NCI-H345 (cell line): Measurements from ENCODE around the gene MAN1C1.

Experiments used
- DNase-seq: peaks from one replicate; lab custom pipeline; 2025; lab: John Stamatoyannopoulos, UW

The MAN1C1 gene

GRCh38 chr1:25765136-25765922, 148.7 kb downstream of the MAN1C1 start:
- DNase-seq = no peak

GRCh38 chr1:25765923-25766589, 149.5 kb downstream of the MAN1C1 start:
- DNase-seq = no peak

DNA sequence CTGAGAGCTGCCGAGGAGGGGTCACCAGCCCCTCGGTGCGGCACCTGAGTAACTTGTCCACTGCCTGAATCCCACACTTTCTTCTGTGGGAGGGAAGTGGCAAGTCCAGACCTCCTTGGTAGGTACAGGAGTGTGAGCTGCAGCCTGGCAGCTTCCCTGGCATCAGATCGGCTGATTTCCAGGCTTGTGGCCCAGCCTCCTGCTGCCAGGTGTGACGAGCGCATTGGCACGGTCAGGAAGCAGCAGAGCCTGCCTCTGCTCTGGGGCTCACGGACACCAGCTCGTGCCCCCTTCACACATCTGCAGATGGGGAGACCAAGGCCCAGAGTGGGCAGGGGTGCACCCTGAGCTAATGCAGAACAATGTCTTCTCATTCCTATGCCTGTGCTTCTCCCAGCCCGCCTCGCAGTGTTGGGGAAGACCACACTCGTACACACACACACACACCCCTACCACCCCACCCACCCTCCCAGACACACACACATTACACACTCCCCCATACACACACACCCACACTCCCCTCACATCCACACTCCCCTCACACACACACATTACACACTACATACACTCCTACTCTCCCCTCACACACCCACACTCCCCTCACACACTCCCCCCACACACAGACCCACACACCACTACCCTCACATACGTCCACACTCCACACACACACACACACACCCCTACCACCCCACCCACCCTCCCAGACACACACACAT, 150.3 kb downstream of the MAN1C1 start:
- no peak for DNase-seq

GRCh38 chr1:25767437-25767770, 150.8 kb downstream of the MAN1C1 start:
- no peak for DNase-seq

DNA sequence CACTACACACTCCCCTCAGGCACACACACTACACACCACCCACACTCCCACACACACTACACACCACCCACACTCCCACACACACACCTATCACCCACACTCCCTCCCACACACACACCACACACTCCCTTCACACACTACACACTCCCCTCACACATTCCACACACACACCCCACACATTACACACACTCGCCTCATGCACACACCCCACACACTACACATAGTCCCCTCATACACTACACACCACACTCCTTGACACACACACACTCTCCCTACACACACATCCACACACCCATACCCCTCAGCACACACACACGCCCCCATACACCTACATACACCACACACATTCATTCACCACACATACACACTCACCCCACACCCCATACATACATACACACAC, 152.4 kb downstream of the MAN1C1 start:
- DNase-seq = no peak

- DNase-seq = no peak
These were observed 153.2 kb downstream of the MAN1C1 start for GRCh38 chr1:25769625-25770383.

DNA sequence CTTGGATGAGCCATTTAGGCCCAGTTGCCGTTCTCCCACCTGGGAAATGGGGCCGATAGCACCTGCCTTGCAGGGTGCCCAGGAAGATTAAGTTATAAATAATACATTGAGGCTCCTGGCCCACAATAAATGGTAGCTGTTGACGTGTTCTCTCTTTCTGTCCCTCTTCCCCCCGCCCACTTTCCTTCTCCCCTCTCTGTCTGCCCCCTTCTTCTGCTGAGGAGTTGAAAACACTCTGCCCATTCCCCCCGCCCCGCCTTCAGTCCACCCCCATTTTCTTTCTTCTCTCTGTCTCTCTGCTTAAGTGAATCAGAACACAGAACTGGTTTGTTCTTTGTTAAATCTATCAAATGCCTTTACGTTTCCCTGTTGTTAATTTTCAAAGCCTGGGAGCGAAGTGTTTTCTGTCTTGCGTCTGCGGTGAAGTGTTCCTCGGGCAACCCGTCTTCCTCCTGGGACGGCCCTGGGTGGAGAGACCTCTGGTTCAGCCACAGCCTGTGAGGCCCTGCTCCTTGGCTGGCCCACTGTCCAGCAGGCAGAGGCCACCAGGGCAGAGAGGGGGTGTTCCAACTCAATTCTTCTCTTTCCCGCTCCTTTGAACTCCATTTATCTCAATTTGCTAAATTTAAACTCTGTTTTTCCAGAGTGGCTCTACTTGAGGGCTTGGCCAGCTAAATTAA, 154.1 kb downstream of the MAN1C1 start:
- DNase-seq = no peak

GRCh38 chr1:25771221-25772114, 154.9 kb downstream of the MAN1C1 start:
- DNase-seq = no peak

DNA sequence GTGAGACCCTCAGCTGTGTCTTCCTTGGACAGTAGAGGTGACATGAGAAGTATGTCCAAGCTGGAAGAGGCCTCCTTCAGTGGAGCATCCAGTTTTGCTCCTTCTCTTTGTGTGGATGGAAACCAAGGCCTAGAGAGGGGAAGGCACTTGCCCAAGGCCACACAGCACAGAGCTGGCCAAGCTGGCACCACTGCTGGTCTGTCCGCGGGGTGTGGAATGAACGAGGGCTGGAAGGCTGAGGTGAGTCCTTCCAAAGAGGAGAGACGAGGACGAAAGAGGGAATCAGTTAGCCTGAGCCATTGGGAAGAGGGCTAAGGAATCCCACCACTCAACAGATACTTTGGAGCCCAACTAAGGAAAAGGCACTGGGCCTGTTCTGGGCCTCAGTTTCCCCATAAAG, 155.6 kb downstream of the MAN1C1 start:
- no peak for DNase-seq

GRCh38 chr1:25772692-25773245, 156.2 kb downstream of the MAN1C1 start:
- no peak for DNase-seq

DNA sequence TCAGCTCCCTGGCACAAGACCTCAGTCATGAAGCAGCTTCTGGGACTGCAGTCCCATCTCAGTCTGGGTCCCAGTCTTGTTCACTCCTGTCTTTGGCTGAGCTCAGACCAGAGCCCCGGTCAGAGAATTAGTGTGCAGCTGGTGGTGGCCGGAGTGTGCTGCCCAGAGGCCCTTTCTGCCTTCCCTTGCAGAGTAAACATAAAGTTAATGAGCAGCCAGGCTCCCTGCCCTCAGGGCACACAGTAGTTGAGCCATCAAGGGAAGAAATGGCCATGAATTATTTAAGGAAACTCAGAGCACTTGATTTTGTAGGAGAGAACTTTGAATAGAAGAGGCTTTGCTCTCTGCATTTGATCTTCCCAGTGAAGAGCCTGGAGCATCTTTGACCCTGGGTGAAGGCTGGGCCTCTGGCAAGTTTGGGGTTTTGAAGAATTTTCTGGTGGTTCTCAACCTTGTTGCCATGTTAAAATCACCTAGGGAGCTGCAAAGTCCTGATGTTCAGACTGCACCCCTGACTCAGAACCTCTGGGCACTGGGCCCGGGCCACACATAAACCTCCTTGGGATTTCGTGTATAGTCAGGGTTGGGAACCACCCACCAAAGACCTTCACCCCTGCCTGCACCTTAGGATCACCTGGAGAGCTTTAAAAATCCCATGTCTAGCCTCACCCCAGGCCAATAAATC, 157.0 kb downstream of the MAN1C1 start:
- DNase-seq = no peak

- no peak for DNase-seq
These were observed 157.7 kb downstream of the MAN1C1 start for GRCh38 chr1:25774206-25774803.

GRCh38 chr1:25774921-25775771, 158.6 kb downstream of the MAN1C1 start:
- peak; percentile 56 for DNase-seq

GRCh38 chr1:25779388-25779787, 162.8 kb downstream of the MAN1C1 start:
- no peak for DNase-seq

GRCh38 chr1:25779894-25780293, 163.3 kb downstream of the MAN1C1 start:
- DNase-seq = no peak

- DNase-seq = no peak
These were observed 163.9 kb downstream of the MAN1C1 start for GRCh38 chr1:25780318-25781129.

- DNase-seq = no peak
These were observed 164.5 kb downstream of the MAN1C1 start for GRCh38 chr1:25781130-25781433.
